Measurements from ENCODE around the gene IRGM.
"Not testable (repeated sequence)": the region's sequence is repeated elsewhere in the genome, so short reads cannot be mapped to it uniquely, and the experiment has no call there.

IRGM gene, protein sequence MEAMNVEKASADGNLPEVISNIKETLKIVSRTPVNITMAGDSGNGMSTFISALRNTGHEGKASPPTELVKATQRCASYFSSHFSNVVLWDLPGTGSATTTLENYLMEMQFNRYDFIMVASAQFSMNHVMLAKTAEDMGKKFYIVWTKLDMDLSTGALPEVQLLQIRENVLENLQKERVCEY

GRCh38 chr5:150846308-150846653, at the start of gene IRGM:
IRGM (plus strand) TSS chr5:150846521; CDS start chr5:150848124, 1,603 bp downstream.
- not testable (repeated sequence) for DNase-seq

GRCh38 chr5:150797384-150797783, 48.9 kb upstream of the IRGM start:
- DNase-seq, result no peak

- DNase-seq, result no peak
These were observed 45.0 kb upstream of the IRGM start for GRCh38 chr5:150801117-150801927.

GRCh38 chr5:150804388-150804787, 41.9 kb upstream of the IRGM start:
- DNase-seq, result no peak

- no peak for DNase-seq
These were observed 37.0 kb upstream of the IRGM start for GRCh38 chr5:150809363-150809762.

- DNase-seq, result no peak
These were observed 31.3 kb upstream of the IRGM start for GRCh38 chr5:150815010-150815409.

DNA sequence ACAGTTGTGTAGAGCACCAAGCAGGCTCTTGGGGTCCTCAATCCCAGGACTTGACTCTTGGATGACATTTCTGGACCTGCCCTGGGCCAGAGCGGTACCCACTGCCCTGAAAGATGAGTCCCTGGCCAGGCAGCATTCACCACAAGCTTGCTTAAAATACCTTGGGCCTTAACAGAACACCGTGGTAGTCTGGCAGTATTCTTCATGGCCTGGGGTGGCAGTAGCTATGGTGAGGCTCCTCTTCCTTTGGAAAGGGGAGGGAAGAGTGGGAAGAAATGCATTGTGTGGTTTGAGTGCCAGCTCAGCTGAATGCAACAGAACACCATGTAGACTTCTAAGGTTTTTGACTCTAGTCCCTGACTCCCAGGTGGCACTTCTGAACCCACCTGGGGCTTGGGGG, 29.4 kb upstream of the IRGM start:
- no peak for DNase-seq

GRCh38 chr5:150829744-150830143, 16.6 kb upstream of the IRGM start:
- no peak for DNase-seq

DNA sequence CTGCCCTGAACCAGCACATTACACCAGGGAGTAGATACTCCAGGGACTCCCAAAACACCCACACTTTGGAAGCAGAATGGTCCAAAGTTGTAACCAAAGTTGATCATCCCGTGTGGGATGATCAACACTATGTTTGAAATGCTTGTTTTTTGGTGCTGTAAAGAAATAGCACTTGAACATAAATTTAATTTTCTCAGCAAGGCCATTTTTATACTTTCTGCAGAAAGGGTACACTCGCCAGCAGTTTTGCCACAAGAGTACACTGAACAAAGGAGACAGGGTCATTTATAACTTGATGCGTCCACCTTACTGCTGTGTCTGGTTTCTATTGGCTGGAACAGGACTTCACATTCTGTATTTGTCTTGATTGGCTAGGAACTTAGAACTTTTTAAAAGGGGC, 14.5 kb upstream of the IRGM start:
- not testable (repeated sequence) for DNase-seq

GRCh38 chr5:150836064-150836463, 10.3 kb upstream of the IRGM start:
- no peak for DNase-seq

- no peak for DNase-seq
These were observed 9.6 kb upstream of the IRGM start for GRCh38 chr5:150836703-150837102.

- not testable (repeated sequence) for DNase-seq
These were observed 999 bp upstream of the IRGM start for GRCh38 chr5:150845185-150845859.

- DNase-seq, result peak; percentile 81
These were observed 473 bp downstream of the IRGM start for GRCh38 chr5:150846654-150847333.

DNA sequence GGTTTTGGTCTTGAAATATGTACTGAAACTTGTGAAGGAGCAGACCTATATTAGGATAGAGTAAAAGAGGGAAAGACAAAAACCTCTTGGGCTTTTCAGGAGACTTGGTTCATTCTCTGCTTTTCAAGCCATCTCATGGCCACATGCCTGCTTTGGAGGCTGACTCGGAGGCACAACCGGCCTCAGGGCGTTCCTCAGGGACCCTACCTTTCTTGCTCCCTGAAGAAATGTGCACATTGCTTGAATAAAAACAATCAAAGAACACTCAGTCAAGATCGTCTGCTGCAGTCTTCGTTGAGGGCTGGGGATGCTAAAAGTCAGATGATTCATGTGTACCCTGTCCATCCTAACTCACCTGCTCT, 994 bp downstream of the IRGM start:
- DNase-seq, result no peak

GRCh38 chr5:150848271-150848670, 1.9 kb downstream of the IRGM start:
- DNase-seq, result no peak

GRCh38 chr5:150851039-150851438, 4.7 kb downstream of the IRGM start:
- DNase-seq, result no peak

- no peak for DNase-seq
These were observed 7.2 kb downstream of the IRGM start for GRCh38 chr5:150853561-150853960.

DNA sequence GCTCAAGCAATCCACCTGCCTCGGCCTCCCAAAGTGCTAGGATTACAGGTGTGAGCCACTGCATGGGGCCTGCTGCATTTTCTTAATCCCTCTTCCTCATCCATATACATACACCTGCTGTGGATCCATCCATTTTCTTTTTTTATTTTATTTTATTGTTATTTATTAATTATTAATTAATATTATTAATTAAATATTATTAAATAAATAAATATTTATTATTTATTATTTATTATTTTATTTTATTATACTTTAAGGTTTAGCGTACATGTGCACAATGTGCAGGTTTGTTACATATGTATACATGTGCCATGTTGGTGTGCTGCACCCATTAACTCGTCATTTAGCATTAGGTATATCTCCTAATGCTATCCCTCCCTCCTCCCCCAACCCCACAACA, 10.4 kb downstream of the IRGM start:
- not testable (repeated sequence) for DNase-seq

GRCh38 chr5:150860246-150860821, 14.0 kb downstream of the IRGM start:
- no peak for DNase-seq

DNA sequence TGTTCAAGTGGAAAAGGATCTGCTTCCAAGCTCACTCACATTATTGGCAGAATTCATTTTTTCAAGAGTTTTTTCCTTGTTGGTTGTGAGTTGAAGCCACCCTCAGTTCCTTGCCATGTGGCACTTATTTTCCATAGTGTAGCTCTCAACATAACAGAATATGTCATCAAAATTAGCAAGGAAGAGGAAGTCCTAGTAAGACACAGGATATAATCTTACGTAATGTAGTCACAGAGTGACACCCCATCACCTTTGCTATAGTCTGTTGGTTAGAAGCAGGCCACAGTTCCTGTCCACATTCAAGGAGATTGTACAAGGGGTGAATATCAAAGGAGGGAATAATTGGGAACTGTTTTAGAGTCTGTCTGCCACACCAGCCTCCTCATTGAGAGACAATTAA, 15.7 kb downstream of the IRGM start:
- DNase-seq, result no peak

DNA sequence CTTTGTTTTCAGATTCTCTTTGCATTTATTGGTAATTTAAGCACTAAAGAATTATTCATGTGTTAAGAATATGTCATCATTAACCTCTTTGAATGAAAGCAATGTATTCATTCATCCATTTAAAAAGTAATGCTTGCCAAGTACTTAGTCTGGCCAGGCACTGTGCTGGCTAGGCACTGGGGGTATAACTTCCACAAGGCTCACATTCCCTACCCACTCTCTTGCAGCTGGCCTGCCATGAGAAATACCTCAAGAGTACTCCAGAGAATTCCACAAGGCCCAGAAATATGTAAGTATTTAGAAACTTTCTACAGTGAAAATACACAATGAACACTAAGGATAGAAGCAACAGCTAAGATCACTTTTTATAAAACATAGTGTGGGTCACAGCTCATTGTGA, 33.0 kb downstream of the IRGM start:
- no peak for DNase-seq

DNA sequence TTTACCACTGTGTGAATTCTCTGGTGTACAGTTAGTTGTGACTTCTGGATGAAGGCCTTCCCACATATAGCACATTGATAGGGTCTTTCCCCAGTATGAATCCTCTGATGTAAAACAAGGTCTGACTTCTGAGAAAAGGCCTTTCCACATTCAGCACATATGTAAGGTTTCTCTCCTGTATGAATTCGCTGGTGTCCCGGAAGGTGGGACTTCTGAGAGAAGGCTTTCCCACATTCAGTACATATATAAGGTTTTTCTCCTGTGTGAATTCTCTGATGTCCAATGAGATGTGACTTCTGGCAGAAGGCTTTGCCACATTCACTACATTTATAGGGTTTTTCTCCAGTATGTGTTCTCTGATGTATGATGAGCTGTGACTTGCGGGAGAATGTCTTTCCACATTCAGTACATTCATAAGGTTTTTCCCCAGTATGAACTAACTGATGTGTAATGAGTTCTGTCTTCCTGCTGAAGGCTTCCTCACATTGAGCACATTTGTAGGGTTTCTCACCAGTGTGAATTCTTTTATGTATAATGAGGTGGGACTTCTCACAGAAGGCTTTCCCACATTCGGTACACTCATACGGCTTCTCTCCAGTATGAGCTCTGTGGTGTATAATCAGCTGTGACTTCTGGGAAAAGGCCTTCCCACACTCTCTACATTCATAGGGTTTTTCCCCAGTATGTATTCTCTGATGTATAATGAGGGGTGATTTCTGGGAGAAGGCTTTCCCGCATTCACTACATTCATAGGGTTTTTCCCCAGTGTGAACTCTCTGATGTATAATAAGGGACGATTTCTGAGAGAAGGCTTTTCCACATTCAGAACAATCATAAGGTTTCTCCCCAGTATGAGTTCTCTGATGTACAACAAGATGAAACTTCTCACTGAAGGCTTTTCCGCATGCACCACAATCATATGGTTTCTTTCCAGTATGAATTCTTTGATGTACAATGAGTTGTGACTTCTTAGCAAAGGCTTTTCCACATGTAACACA, 49.4 kb downstream of the IRGM start:
- DNase-seq, result no peak

Measured in activated CD4-positive, alpha-beta T cell treated with anti-CD3 and anti-CD28 coated beads, Interleukin-2, amount 50 U/mL, for 16 hours (primary cell).